Endothelial cell of umbilical vein (primary cell): ENCODE results near the gene B3GAT1. TPM values are rescaled to one million over a fixed set of nuclear protein-coding genes. Genes with fewer than 3 reads are reported as not detected.

Experiments used
- BruUV-seq: library from RNA; stranded (reverse); fragments of 400-500 nt; replicated peaks from 2 replicates; lab custom pipeline; 2021; lab: Mats Ljungman, UMichigan
- CTCF ChIA-PET: fragments of 300-600, 350-600 bp; sonication (Branson Sonifier 250); formaldehyde crosslinking; loops from one replicate; lab custom pipeline; 2021; ENCODE audit warnings: antibody characterized with exemption, inconsistent platforms; lab: Charles Lee
- POLR2A ChIA-PET: fragments of 300-600, 350-600 bp; sonication (Branson Sonifier 250); formaldehyde crosslinking; loops from one replicate; lab custom pipeline; 2021; ENCODE audit warnings: antibody characterized with exemption, inconsistent platforms; lab: Charles Lee
- DNase-seq: peaks from one replicate; pipeline ENCODE4 v3.0.0-alpha.2; 2011; ENCODE audit warnings: low read depth, low spot score
- FAIRE-seq: peaks from 2 replicates; lab custom pipeline; 2011; peaks lifted over from hg19 to GRCh38; lab: Jason Lieb, UNC
- H2AFZ ChIP-seq: 2 replicates; pipeline ENCODE4 v1.6.0; 2012; ENCODE audit warnings: low read depth, low read length, control low read depth, inconsistent platforms
- H3K27ac ChIP-seq: 2 replicates; pipeline ENCODE4 v1.5.1; 2011; ENCODE audit warnings: low read depth, mild to moderate bottlenecking, control low read depth, low read length, moderate library complexity; ENCODE audit not compliant: insufficient read depth
- H3K27me3 ChIP-seq, 2 experiments: 2 replicates each; pipeline versions ENCODE4 v1.6.0 to v1.6.1; 2011; ENCODE audit warnings: low read length in 2 of 2, mixed read lengths in 1 of 2; ENCODE audit not compliant: control insufficient read depth in 2 of 2, insufficient read depth in 2 of 2
- H3K36me3 ChIP-seq, 2 experiments: 2 replicates in 1 of 2; 3 replicates in 1 of 2; pipeline ENCODE4 v1.5.1; 2011; ENCODE audit warnings: low read length in 2 of 2, mild to moderate bottlenecking in 1 of 2, moderate library complexity in 1 of 2; ENCODE audit not compliant: control insufficient read depth in 2 of 2, insufficient read depth in 2 of 2; ENCODE audit errors: extremely low read depth in 1 of 2
- H3K4me1 ChIP-seq: 3 replicates; pipeline ENCODE4 v1.5.1; 2011; ENCODE audit warnings: mild to moderate bottlenecking, low read length; ENCODE audit not compliant: control insufficient read depth, insufficient read depth; ENCODE audit errors: extremely low read depth
- H3K4me2 ChIP-seq: 2 replicates; pipeline ENCODE4 v1.6.1; 2011; ENCODE audit warnings: low read length, control low read depth, mixed read lengths; ENCODE audit not compliant: insufficient read depth
- H3K4me3 ChIP-seq, 3 experiments: fragments of 200-600 bp in 1 of 3; sonication (generic), shearing (Covaris generic) in 1 of 3; replicated peaks in 1 of 3; 2 replicates each; pipeline ENCODE4 v1.5.1; 2011 to 2016; ENCODE audit warnings: control low read depth in 3 of 3, low read length in 3 of 3, mild to moderate bottlenecking in 2 of 3, inconsistent platforms in 1 of 3, low read depth in 1 of 3, moderate library complexity in 1 of 3; ENCODE audit not compliant: insufficient read depth in 1 of 3
- H3K79me2 ChIP-seq: 2 replicates; pipeline ENCODE4 v1.6.0; 2012; ENCODE audit warnings: low read length, inconsistent platforms; ENCODE audit not compliant: control insufficient read depth, insufficient read depth
- H3K9ac ChIP-seq: replicated peaks from 2 replicates; pipeline ENCODE3; 2011; ENCODE audit warnings: low read length, control low read depth; ENCODE audit not compliant: insufficient read depth; ENCODE audit errors: extremely low read depth
- H3K9me1 ChIP-seq: replicated peaks from 3 replicates; pipeline ENCODE4 v1.6.0; 2011; ENCODE audit warnings: mild to moderate bottlenecking, low read length; ENCODE audit not compliant: control insufficient read depth, insufficient read depth; ENCODE audit errors: extremely low read depth
- H3K9me3 ChIP-seq: replicated peaks from 2 replicates; pipeline ENCODE4 v1.5.1; 2012; ENCODE audit warnings: low read length, inconsistent platforms; ENCODE audit not compliant: control insufficient read depth, insufficient read depth
- H4K20me1 ChIP-seq: replicated peaks from 2 replicates; pipeline ENCODE3; 2011; ENCODE audit warnings: mild to moderate bottlenecking, low read length; ENCODE audit not compliant: control insufficient read depth, insufficient read depth; ENCODE audit errors: extremely low read depth
- CTCF ChIP-seq, 2 donors: IDR thresholded peaks; 1 replicate in 1 of 2; 2 replicates in 1 of 2; pipeline ENCODE4 v1.5.1; 2011; ENCODE audit warnings: low read length in 2 of 2, mild to moderate bottlenecking in 2 of 2, moderate library complexity in 2 of 2, control low read depth in 1 of 2, inconsistent platforms in 1 of 2, low read depth in 1 of 2; ENCODE audit not compliant: insufficient read depth in 1 of 2; ENCODE audit errors: extremely low read depth in 1 of 2
- EZH2 ChIP-seq: IDR thresholded peaks from 2 replicates; pipeline ENCODE4 v1.6.1; 2012; ENCODE audit warnings: borderline replicate concordance, low read depth, mild to moderate bottlenecking, moderate library complexity, low read length, inconsistent platforms; ENCODE audit not compliant: severe bottlenecking
- FOS ChIP-seq: IDR thresholded peaks from 2 replicates; pipeline ENCODE4 v1.6.1; 2011; ENCODE audit warnings: mild to moderate bottlenecking, low read length, moderate library complexity, borderline replicate concordance; ENCODE audit not compliant: insufficient read depth
- GATA2 ChIP-seq: IDR thresholded peaks from 2 replicates; pipeline ENCODE4 v1.7.0; 2011; ENCODE audit warnings: low read depth, mild to moderate bottlenecking, moderate library complexity, mixed read lengths, low read length; ENCODE audit not compliant: insufficient read length, insufficient read depth
- JUN ChIP-seq: IDR thresholded peaks from 2 replicates; pipeline ENCODE4 v1.6.1; 2011; ENCODE audit warnings: borderline replicate concordance, low read depth; ENCODE audit not compliant: insufficient read length, insufficient read depth
- MAX ChIP-seq: IDR thresholded peaks from 2 replicates; pipeline ENCODE4 v1.6.1; 2011; ENCODE audit not compliant: insufficient read depth, insufficient read length
- MYC ChIP-seq: IDR thresholded peaks from one replicate; pipeline ENCODE4 v1.6.1; 2011; ENCODE audit warnings: mild to moderate bottlenecking, low read depth, low read length
- POLR2A ChIP-seq: IDR thresholded peaks from 2 replicates; pipeline ENCODE4 v1.6.1; 2012; ENCODE audit warnings: low read depth, mild to moderate bottlenecking, control low read depth, low read length
- POLR2AphosphoS5 ChIP-seq: IDR thresholded peaks from 2 replicates; pipeline ENCODE4 v1.6.1; 2012; ENCODE audit warnings: low read depth, mild to moderate bottlenecking, control low read depth, low read length, moderate library complexity; ENCODE audit not compliant: insufficient read depth
- dilution Hi-C: fragments of 300-500 bp; cut with MboI; formaldehyde crosslinking; loops from one replicate; pipeline ENCODE4 v1.15.0; 2019; ENCODE audit warnings: low sequenced_read_pairs; ENCODE audit not compliant: extremely low pct_ligation_motif_present
- intact Hi-C: fragments of 100-400 bp; cut with micrococcal nuclease; formaldehyde crosslinking; loops from one replicate; pipeline ENCODE4 v1.10.0; 2022
- polyA plus RNA-seq, 4 experiments: library from polyadenylated mRNA; depleted of rRNA in 3 of 4; stranded (reverse) in 3 of 4; unstranded in 1 of 4; fragments of >200 nt; gene quantifications; 2 replicates each; pipeline versions ENCODE4 v1.2.1 to v1.2.3, GENCODE V29; 2011 to 2012; ENCODE audit warnings: missing spikeins in 1 of 4
- total RNA-seq: library from RNA; stranded (reverse); gene quantifications from 2 replicates; pipeline ENCODE4 v1.2.3, GENCODE V29; 2021

Gene B3GAT1
- total and polyA plus RNA-seq, 2 donors (not counting 3 experiments of a cell fraction or from before 2014, with no cell fraction given): 0.01 TPM; not detected in 1

- Histone ChIP-seq H3K36me3 (no peaks in the 10 kb centered on the region), H3K9ac (no peak overlapping the region), H2AFZ (no peak overlapping the region), H4K20me1 (no peaks in the 10 kb centered on the region), H3K27ac (no peak overlapping the region), H3K9me3 (no peaks in the 10 kb centered on the region), H3K9me1 (no peaks in the 10 kb centered on the region), H3K79me2 (no peaks in the 10 kb centered on the region), H3K27me3 (no peaks in the 10 kb centered on the region), H3K4me3 (no peak overlapping the region), H3K4me1 (no peaks in the 10 kb centered on the region), H3K4me2 (no peak overlapping the region)
- dilution Hi-C loops: no loop called here
- intact Hi-C loops: no loop called here
- TF ChIP-seq CTCF (IDR thresholded peaks at IDR 0.05; ENCODE audit: extremely low read depth in 1 of 2, insufficient read depth in 1 of 2, low read depth in 1 of 2, low read length in 2 of 2) (no peak), MYC (no peak), POLR2AphosphoS5 (no peak), JUN (no peak), MAX (no peak), GATA2 (no peak), POLR2A (no peak), FOS (no peak), EZH2 (no peak)
- BruUV-seq: no TSS peak
- FAIRE-seq (no peak), DNase-seq (no peak)
- POLR2A ChIA-PET: no interaction called here
- CTCF ChIA-PET: no interaction called here
These were observed 31.3 kb downstream of the B3GAT1 start for GRCh38 chr11:134380785-134381184.
